HG03354 (cell line): Measurements from ENCODE around the gene STAB2.

Experiments used
- ATAC-seq: cut with Tn5 transposase; IDR thresholded peaks from one replicate; pipeline ENCODE4 v1.9.1; 2021; ENCODE audit warnings: mild to moderate bottlenecking; ENCODE audit not compliant: unreplicated experiment, poor library complexity, severe bottlenecking

STAB2 gene

DNA sequence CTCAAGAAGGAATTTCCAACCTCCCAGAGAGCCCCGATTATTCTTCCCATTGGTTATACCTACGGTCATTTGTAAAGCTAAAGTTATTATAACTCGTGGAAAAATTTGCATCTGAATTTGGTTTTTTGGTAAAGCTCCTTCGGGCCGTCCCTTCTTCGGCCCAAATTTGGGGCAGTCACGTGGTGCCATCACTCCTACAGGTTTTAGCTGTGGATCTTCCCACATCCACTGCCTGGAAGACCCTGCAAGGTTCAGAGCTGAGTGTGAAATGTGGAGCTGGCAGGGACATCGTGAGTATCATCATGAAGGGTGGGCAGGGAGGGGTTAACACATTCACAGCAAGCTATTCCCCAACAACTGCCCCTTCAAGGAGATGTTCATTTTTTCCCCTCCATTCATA is 148.2 kb downstream of the STAB2 start:
- ATAC-seq: no peak

DNA sequence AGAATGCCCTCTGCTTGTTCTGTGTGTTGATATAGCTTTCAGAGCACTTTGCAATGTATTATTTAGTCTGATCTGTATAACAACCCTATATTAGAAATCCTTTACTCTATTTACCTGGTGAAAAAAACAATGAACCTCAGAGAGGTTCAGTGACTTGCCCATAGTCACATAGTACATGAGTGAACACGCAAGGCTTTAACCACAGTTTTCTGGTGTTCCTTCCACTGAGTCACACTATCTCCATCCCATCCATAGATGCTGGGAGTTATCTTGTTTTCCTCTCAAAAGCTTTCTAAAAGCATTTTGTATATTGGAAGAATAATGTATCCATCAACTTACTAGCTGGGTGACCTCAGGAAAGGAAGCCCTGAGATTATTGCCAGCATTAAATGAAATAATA is 149.5 kb downstream of the STAB2 start:
- no peak for ATAC-seq

DNA sequence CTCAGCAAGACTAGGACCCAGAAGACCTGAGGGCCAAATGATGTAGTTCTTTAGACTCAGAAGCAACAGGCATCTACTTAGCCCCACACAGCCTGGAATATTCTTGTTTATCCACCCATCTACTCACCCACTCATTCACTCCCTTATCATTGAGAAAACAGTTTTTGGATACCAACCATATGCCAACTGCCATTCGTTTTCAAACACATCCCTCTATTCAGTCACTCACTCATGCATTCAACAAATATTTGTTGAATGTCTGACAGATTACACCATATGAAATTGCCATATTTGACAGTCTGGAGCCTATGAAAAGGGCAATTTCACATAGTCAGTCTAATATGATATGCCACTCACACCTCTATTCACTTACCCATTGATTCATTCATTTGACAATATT is 150.8 kb downstream of the STAB2 start:
- no peak for ATAC-seq

DNA sequence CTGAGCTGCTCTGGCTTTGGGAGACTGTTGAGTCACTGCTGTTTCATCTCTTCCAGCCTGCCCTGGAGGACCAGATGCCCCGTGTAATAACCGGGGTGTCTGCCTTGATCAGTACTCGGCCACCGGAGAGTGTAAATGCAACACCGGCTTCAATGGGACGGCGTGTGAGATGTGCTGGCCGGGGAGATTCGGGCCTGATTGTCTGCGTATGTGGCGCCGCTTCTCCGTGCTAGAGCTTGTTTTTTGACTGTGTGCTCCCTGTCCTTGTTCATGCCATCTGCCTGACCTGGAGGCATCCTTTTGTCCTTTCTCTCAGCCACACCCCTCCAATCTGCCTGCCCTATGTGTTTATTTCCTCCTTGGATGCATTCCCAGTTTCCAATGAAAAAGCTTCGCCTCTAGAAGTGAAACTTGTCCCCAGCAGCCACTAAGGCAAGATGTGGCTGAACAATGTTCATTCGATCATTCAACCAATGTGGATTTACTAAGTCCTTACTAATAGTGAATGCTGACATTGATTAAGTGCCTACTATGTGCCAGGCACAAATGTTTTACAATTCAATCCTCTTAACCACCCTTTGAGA is 155.4 kb downstream of the STAB2 start:
- no peak for ATAC-seq

DNA sequence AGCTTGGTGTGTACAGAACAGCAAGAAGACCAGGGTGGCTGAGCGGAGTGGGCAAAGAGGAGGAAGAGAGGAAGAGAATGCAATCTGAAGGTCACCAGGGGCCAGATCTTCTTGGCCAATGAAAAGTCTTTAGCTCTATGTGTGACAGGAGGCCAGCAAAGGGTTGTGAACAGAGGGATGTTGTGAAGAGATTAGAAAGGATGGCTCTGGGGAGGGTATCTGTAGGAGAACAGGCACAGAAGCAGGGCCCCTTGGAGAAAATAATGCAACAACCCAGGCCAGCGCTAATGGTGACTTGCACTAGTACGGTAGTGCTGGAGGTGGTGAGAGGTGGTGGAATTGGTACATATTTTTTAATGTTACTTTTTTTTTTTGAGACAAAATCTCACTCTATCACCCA is 156.7 kb downstream of the STAB2 start:
- ATAC-seq: no peak

DNA sequence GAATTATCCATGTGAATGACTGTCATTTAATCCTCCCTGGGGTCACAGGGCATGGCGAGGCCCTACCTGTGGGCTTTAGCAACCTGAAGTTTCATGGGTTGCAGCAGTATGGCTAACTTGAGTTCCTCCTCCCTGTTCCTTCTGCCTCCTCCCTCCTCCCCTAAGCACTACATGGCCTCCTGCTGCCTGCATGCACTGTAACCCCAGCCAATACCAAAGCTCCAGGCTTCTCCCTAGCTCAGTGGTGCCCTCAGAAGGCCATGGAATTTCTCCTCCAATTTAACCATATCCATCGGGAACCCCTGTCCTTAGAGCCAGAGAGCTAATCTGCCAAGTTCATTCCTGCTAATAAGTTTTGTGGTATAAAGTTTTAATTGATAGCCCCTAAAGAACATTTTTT is 158.9 kb downstream of the STAB2 start:
- no peak for ATAC-seq

DNA sequence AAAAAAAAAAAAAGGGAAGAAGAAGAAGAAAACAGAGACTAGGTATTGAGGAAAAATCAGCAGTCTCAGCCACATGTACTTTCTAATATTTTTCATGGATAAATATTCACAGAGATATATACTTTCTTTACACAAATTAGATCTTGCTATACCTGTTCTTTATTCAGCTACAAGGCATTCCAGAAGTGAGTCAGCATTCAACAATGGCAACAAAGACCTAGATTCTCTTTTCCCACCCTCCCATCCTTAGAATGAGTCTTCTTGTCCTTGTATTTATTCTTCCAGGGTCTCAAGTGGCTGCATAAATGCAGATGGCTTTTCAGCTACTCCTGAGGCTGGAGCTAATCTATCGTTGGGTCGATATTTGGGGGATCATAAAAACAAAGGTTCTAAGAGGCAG is 160.9 kb downstream of the STAB2 start:
- ATAC-seq: no peak

DNA sequence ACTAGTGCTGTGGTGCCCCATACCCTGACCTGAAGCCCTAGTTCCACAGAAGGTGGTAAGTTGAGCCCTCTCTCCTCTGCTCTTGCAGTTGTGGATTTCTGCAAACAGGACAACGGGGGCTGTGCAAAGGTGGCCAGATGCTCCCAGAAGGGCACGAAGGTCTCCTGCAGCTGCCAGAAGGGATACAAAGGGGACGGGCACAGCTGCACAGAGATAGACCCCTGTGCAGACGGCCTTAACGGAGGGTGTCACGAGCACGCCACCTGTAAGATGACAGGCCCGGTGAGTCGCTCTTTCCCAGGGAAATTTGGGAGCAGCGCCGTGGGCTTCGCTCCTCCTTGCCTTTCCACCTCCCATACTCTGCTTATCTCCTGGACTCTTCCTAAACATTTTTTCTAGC is 161.8 kb downstream of the STAB2 start:
- ATAC-seq: no peak

DNA sequence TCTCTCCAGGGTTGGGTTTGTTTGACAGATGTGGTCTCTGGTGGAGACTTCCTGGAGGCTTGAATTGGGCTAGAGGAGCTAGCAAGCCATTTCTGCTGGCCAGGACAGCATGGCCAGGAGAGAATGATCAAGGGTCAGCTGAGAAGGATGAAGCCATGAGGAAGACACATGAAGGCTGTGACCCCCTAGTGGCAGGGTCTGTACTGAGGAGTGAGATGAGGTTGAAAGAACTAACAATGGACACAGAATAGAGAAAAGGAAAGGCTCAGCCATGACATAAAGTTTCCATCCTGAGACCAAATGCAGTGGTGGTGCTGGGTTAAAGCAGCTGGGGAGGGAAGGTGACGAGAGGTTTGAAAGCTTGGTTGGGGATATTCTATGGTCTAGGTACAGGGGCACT is 164.1 kb downstream of the STAB2 start:
- no peak for ATAC-seq

DNA sequence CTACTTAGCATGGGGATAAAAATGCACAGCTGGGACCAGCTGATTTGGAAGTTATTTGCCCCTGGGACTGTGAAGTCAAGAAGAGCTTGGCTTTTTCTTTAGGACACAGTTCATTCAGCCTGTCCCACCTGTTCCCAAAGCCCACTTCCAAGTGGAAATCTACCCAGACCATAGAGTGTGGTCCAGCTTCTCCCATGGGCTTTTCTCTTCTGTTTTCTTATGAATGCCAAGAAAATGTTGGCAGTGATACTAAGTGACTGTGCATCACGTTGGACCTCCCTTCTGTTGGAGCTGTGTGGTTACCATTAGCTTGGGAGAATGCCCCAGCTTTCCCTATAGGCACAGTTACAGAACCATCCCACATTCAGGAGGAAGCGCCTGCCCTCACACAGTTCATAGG is 164.5 kb downstream of the STAB2 start:
- no peak for ATAC-seq

DNA sequence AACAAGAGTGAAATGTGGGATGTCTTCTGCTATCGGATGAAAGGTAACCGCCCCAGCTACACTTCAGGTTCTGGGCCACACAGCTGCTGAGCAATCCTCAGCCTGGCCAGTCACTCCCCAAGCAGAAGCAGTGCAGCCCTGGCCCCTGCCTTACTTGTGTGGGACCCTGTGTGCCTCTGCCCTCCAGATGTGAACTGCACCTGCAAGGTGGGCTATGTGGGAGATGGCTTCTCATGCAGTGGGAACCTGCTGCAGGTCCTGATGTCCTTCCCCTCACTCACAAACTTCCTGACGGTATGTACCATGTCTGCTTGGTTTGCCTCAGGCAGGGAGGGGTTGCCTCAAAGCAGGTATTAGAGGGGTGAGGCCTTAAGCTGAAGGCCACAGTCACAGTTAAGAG is 168.4 kb downstream of the STAB2 start:
- ATAC-seq: no peak

DNA sequence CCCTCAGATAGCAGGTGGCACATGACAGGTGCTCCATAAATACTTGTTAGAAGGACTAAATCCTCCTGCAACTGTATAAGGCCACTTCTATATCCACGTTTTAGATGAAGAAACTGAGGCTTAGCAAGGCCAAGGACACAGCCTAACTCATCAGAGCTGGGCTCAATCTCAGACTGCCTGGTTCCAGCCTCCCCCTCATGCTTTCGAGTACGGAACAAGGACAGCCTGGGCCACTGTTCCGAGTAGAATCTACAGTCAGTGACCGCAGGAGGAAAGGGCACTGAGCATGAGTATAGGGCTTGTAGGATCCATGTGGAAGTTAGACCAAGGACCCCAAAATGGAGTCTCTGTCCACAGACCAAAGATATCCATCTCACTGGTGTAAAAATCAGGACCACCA is 169.4 kb downstream of the STAB2 start:
- ATAC-seq: no peak

DNA sequence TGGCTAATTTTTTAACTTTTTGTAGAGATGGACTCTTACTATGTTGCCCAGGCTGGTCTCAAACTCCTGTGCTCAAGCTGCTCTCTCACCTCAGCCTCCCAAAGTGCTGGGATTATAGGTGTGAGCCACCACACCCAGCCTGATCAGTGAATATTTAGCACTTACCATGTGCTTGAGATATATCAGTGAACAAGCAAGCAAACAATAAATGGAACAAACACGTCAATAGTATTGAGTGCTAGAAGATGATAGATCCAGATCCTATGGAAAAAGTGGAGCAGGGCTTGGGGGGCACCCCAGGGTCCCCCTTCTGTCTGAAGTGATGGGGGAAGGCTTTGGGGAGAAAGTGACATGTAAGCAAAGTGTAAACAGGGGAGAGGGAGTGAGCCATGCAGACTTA is 170.2 kb downstream of the STAB2 start:
- ATAC-seq: no peak

DNA sequence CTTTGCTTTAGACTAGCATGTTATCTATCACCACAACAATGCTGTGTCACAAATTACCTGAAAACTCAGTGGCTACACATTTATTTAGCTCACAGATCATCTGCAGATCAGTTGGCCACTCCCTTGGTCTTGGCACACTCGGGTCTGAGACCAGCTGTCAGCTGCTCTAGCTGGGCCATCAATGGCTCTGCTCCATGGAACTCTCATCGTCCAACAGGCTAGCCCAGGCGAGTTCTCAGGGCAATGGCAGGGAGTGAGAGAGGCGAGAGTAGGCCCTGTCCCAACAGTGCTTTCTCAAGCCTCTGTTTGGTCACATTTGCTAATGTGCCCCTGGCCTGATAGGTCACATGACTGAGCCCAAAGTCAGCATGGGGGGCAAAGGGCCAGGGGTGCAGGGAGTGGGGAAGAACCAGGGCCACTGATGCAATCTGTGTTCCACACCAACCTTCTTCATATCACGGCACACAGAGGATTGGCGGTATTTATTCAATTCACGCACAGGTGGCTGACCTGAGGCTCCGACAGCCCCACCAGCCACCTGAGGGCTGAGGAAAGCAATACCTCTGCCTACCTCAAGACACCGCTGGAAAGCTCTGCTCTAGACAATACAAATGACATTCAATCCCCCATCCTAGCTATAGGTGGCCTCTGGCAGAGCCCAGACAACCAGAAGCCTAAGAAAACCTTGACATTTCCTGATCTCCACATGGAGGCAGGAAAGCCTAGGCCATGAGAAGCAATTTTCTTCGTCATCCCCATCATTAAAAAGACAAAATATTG is 171.4 kb downstream of the STAB2 start:
- no peak for ATAC-seq

DNA sequence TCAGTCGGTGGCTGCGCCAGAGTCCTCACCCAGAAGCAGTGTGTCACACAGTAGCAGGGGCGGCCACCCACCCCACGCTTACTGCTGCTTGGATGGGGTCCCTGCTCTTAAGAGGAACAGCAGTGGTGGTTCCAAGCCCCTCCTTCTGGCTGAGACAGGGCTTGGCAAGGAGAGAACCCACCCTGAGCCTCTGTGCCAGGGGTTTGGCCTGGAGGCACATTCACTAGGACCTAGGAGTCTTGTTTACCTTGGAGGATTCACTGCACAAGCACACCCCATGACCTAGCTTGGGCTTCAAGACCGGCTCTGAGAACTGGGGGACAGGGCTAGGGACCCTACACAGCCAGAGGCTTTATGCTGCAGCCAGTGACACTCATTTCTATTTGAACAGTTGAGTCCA is 175.4 kb downstream of the STAB2 start:
- no peak for ATAC-seq

DNA sequence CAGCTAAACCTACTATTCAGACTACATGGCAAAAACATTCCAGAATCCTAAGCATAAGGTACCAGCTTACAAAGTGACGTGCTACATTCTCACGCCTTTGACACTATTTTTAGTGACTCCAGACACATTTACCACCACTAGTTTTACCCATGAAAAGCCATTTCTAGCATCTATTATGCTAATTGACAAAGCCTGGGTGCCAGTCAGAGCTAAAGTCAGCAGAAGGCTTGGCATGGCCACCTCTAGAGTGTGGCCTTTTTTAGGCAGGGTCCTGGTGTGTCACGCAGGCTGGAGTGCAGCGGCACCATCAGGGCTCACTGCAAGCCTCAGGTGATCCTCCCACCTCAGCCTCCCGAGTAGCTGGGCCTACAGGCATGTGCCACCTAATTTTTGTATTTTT is 178.2 kb downstream of the STAB2 start:
- no peak for ATAC-seq

DNA sequence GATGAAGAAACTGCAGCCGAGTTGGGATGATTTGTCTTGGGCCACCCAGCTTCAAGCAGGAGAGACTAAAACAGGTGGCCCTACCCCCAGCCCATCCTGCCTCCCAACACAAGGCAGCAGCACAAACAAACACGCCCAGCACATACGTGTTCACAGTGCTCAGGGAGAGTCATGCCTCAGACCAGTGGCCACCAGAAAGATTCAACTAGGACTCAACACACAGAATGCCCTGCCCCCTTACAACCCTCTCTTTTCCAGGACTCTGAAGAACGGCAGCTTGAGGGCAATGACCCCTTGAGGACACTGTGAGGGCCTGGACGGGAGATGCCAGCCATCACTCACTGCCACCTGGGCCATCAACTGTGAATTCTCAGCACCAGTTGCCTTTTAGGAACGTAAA is 179.0 kb downstream of the STAB2 start:
- ATAC-seq: no peak

DNA sequence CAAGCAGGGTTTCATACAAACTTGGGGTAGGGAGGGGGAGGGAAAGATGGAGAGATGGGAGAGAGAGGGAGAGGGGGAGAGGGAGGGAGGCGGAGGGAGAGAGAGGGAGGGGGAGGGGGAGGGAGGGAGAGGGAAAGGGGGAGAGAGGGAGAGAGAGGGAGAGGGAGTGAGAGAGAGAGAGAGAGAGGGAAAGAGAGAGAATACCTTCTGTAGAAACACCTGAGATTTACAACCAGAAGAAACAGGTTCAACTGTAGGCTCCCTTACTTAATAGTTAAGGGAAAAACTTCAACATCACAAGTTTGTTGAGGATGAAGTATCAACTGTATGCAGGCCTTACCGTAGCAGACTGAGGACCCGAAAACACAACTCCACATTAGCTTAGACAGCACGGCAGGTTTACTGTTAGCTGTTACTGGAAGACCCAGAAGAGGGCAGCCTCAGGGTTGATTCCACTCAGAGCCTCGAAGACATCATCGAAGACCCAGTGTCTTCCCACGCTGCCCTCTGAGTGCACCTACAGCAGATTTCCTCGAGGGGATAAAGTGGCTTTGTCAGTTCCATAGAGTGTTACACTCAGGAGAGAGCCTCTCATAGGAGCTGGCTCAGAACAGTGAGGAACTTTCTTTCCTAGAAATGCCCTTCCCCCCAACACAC is 181.5 kb downstream of the STAB2 start:
- ATAC-seq: no peak

DNA sequence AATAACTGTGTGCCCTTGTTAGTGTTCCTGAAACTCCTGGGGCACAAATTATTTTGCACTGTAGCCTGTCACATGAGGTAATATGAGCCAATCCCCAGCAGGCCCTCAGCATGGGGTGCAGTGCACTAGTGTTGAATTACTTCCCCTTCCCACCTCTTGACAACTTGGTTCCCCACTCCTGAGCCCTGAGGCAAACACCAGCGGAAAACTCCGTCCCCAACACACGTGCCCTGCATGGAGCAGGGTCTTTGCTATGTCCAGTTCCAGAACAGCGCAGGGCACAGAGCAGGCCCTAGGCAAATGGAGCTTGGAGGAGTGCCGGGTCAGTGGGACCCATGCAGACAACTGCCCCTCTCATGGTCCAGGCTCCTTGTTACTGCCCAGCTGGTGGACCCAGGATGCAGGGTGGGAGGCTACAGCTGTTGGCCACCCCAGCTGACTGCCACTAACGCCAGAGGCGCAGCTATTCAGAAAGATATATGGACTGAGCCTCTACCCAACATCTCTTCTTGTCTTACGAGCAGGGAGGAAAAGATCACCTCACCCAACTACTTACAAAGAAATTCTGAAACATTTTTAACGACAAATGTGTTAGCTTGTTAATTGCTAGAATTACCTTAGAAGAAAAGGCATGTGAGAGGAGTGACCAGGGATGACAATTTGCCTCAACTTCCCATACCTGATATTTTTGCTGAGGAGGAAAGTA is 182.3 kb downstream of the STAB2 start:
- ATAC-seq: no peak

DNA sequence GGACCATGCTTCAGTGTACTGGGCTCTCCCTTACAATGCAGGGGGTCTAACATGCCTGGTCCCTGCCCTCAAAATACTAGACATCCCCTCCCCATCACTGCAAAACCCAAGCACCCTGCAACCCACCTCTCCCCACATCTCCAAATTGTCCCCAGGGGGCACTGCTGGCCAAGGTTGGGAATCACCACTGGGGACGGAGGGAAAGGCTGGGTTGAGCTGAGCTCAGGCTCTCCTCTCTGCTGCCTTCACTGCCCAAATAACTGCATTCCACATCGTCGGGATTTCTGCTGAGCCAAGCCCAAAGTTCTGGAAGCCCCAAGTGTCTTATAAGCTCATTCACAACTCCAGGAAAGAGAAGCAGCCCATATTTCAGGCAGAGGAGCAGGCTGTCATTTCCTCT is 184.4 kb downstream of the STAB2 start:
- no peak for ATAC-seq
